Liver (tissue), 3 donors: ENCODE measurements around the gene STPG4.
"Not testable (repeated sequence)": the region's sequence is repeated elsewhere in the genome, so short reads cannot be mapped to it uniquely, and the experiment has no call there.

Source experiments
- CTCF ChIP-seq: fragments of 150-350 bp; IDR thresholded peaks from 2 replicates; pipeline ENCODE4 v1.5.1; 2017; ENCODE audit warnings: improper control_type of control experiment, low read depth, low read length; ENCODE audit not compliant: missing input control
- GABPA ChIP-seq, 2 donors: IDR thresholded peaks in 1 of 2; conservative IDR thresholded peaks in 1 of 2; 2 replicates each; pipeline ENCODE4 v1.6.1; 2016; ENCODE audit warnings: antibody characterized with exemption in 2 of 2, mild to moderate bottlenecking in 1 of 2, moderate library complexity in 1 of 2
- MAX ChIP-seq: IDR thresholded peaks from 2 replicates; pipeline ENCODE4 v1.6.1; 2016; ENCODE audit warnings: antibody characterized with exemption
- REST ChIP-seq: IDR thresholded peaks from 2 replicates; pipeline ENCODE4 v1.6.1; 2016; ENCODE audit warnings: antibody characterized with exemption, mild to moderate bottlenecking
- donor health status: healthy.
- donor health status: healthy.

DNA sequence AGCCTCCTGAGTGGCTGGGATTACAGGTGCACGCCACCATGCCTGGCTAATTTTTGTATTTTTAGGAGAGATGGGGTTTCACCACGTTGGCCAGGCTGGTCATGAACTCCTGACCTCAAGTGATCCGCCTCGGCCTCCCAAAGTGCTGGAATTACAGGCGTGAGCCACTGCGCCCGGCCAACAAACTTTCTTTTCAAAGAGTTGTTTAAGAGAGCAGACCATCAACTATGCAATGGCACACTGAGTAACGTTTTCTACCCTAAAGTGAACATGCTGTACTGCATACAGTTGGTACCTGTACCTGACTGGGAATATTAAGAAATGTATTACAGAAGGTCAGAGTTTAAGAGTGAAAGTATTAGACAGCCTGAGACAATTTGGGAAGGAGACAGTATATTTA is 13.8 kb upstream of the STPG4 start:
- not testable (repeated sequence) for TF ChIP-seq REST; MAX; CTCF; GABPA (IDR thresholded peaks at IDR 0.05 in 1 of 2, conservative IDR thresholded peaks at IDR 0.05 in 1 of 2)
